Spleen (tissue), 7 donors: ENCODE results near the gene FGR.

Experiments used
- POLR2A ChIP-seq, 3 donors: fragments of 450-650 bp; IDR thresholded peaks; one replicate each; pipeline ENCODE4 v1.5.1; 2017; ENCODE audit warnings: antibody characterized with exemption in 3 of 3, mild to moderate bottlenecking in 1 of 3
- POLR2AphosphoS5 ChIP-seq, 3 donors: sonication (generic); formaldehyde crosslinking; IDR thresholded peaks; one replicate each; pipeline ENCODE4 v1.5.1; 2017; ENCODE audit warnings: antibody characterized with exemption in 3 of 3
- TF ChIP-seq, protein P1 (sequence below), 11 experiments: fragments of 200-600 bp in 7 of 11; fragments of 450-650 bp in 4 of 11; sonication (generic) in 4 of 11; IDR thresholded peaks in 8 of 11; conservative IDR thresholded peaks in 3 of 11; 1 replicate in 7 of 11; 2 replicates in 4 of 11; pipeline versions ENCODE4 v1.4.0 to v1.8.0; 2016 to 2021; ENCODE audit warnings: antibody characterized with exemption in 11 of 11, inconsistent platforms in 4 of 11, mild to moderate bottlenecking in 1 of 11
- donor health status: DM: no; HTN: no; CAD: no; lungs with moderate emphysema.
- donor health status: DM: no; HTN: no; CAD: no.
- donor health status: DM: no; HTN: no; CAD: no.

DNA sequence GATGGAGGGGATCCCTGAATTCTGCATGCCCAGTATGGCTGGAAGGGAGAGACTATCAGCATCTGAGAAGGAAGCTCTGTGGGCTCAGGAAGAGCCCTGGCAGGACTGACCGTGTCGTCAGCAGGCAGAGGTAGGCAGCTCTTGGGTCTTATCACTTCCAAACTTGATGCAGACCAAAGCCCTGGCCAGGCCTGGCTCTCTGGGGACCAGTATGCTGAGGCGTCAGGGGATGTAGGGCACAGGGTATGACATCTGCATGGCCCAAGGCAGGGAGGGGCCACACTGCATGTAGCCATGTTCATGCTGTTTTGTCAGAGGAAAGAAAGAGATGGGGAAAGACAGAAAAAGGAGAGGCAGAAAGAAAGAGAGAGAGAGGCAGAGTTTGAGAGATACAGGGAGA is 6.3 kb downstream of the FGR start:
- TF ChIP-seq, protein P1, sequence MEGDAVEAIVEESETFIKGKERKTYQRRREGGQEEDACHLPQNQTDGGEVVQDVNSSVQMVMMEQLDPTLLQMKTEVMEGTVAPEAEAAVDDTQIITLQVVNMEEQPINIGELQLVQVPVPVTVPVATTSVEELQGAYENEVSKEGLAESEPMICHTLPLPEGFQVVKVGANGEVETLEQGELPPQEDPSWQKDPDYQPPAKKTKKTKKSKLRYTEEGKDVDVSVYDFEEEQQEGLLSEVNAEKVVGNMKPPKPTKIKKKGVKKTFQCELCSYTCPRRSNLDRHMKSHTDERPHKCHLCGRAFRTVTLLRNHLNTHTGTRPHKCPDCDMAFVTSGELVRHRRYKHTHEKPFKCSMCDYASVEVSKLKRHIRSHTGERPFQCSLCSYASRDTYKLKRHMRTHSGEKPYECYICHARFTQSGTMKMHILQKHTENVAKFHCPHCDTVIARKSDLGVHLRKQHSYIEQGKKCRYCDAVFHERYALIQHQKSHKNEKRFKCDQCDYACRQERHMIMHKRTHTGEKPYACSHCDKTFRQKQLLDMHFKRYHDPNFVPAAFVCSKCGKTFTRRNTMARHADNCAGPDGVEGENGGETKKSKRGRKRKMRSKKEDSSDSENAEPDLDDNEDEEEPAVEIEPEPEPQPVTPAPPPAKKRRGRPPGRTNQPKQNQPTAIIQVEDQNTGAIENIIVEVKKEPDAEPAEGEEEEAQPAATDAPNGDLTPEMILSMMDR (IDR thresholded peaks at IDR 0.05 in 8 of 11, conservative IDR thresholded peaks at IDR 0.05 in 3 of 11): no peak
- TF ChIP-seq POLR2A (IDR thresholded peaks at IDR 0.05) (no peak), POLR2AphosphoS5 (IDR thresholded peaks at IDR 0.05) (peak in 1 of 3 donors; percentile 28)
